Glutamatergic neuron (in vitro differentiated cells): ENCODE results near the gene PLPP3. TPM values are rescaled to one million over a fixed set of nuclear protein-coding genes. Genes with fewer than 3 reads are reported as not detected.

Source experiments
- DNase-seq: peaks from one replicate; pipeline ENCODE4 v3.0.0; 2022
- H3K27ac Mint-ChIP-seq: one replicate; pipeline ENCODE4 v1.8.0; 2020; ENCODE audit warnings: mild to moderate bottlenecking, mixed read lengths, inconsistent platforms; ENCODE audit not compliant: unreplicated experiment
- H3K27me3 Mint-ChIP-seq: one replicate; pipeline ENCODE4 v1.8.0; 2020; ENCODE audit warnings: mild to moderate bottlenecking, moderate library complexity, mixed read lengths, inconsistent platforms; ENCODE audit not compliant: unreplicated experiment
- H3K36me3 Mint-ChIP-seq: one replicate; pipeline ENCODE4 v1.8.0; 2020; ENCODE audit warnings: mild to moderate bottlenecking, mixed read lengths, inconsistent platforms; ENCODE audit not compliant: unreplicated experiment
- H3K4me1 Mint-ChIP-seq: one replicate; pipeline ENCODE4 v1.8.0; 2020; ENCODE audit warnings: mild to moderate bottlenecking, low read depth, mixed read lengths, inconsistent platforms; ENCODE audit not compliant: unreplicated experiment
- H3K4me3 Mint-ChIP-seq: one replicate; pipeline ENCODE4 v1.8.0; 2020; ENCODE audit warnings: mild to moderate bottlenecking, mixed read lengths, inconsistent platforms; ENCODE audit not compliant: unreplicated experiment
- H3K9me3 Mint-ChIP-seq: one replicate; pipeline ENCODE4 v1.8.0; 2020; ENCODE audit warnings: mild to moderate bottlenecking, moderate library complexity, mixed read lengths, inconsistent platforms; ENCODE audit not compliant: unreplicated experiment
- CTCF ChIP-seq: fragments of 200-600 bp; sonication (generic); IDR thresholded peaks from one replicate; pipeline ENCODE4 v1.5.0; 2021; ENCODE audit not compliant: partially characterized antibody, unreplicated experiment
- total RNA-seq: library from RNA; stranded (reverse); fragmentation: NEBNext Ultra II Directional; extraction: Animal tissue kit (Norgen Biotek cat#: 25700); gene quantifications from one replicate; pipeline ENCODE4 v1.2.1, GENCODE V29; 2021; ENCODE audit not compliant: unreplicated experiment

Gene PLPP3
- total RNA-seq, 1 donor from 2014 or later = 11.7 TPM

DNA sequence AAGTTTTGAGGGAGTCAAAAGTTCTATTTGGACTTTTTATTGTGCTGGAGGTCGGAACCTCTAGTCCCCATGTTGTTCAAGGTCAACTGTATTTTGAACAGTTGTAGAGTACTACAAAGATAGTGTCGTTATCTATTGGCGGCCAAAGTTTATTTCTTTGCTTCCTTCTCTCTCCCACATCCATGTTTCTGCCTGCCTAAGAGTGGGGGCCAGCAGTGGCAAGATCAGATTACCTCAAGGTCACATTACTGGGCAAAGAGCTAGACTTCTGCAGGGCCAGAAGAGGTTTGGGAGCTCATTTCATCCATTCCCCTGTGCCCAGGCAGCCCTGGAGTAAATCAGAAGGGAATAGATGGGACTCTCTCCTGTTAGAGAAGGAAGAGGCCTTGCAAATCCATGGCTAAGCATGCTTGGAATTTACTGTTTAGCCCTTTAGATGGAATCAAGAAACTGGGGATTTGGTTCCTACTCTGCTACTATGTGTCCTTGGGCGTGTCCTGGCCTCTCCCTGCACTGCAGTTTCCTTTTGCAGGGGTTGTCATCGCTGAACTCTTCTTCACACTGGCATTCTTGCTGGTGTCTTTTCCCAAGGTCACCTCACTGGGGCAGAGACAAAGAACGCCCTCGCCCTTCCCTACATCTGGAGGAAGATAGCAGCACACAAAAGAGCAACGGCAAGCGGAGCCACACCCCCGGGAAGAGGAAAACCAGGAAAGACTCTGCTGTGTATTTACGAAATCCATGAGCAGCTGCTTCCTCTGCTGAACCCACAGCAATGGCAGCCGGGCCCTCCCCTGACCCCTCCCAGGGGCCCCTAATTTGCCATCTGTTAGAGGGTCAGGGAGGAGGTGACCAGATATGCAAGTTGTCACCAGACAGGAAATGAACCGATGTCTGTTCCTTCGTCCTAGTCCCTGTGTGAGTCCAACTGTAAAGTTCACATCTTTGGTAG lies 73.3 kb downstream of the PLPP3 start:
- Mint-ChIP-seq H3K4me1 (peaks cover 59% of the 10 kb centered on the region), H3K36me3 (no peaks in the 10 kb centered on the region), H3K9me3 (peaks cover 9% of the 10 kb centered on the region), H3K27ac (peak overlapping the region; percentile 97), H3K27me3 (peaks cover 9% of the 10 kb centered on the region), H3K4me3 (peak overlapping the region; percentile 55)
- peak; percentile 69 for DNase-seq
- TF ChIP-seq CTCF = no peak

DNA sequence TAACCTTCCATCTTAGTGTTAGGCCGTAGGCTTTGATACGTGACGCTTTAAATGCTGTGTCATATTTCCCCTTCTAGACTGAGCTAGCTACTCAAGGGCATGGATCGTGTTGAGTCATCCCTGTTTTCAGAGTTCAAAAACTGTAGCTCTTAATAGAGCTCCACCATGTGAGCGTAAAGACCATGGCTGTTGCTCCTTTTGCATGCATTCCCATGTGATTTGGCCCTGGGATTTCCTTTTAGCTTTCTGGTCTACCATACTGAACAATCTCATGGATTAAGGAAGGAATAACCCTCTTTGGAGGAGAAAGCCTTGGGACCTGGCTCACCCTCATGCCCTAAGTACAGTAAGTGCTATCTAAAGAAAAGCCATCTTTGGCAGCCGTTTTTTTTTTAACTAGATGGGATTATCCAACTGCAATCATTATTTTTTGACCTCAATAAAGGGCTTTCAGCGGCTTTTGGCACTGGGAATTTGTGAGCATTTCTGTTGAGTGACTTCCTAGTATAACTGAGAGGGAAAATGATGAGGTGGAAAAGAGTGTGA lies 76.6 kb downstream of the PLPP3 start:
- Mint-ChIP-seq H3K36me3 (no peaks in the 10 kb centered on the region), H3K4me1 (peaks cover 33% of the 10 kb centered on the region), H3K9me3 (peaks cover 4% of the 10 kb centered on the region), H3K4me3 (no peak overlapping the region), H3K27me3 (peaks cover 8% of the 10 kb centered on the region), H3K27ac (peak overlapping the region; percentile 1)
- no peak for DNase-seq
- TF ChIP-seq CTCF = no peak

- TF ChIP-seq CTCF = no peak
- Mint-ChIP-seq H3K27ac (no peak overlapping the region), H3K36me3 (no peaks in the 10 kb centered on the region), H3K9me3 (peaks cover 4% of the 10 kb centered on the region), H3K4me3 (no peak overlapping the region), H3K27me3 (peaks cover 8% of the 10 kb centered on the region), H3K4me1 (peaks cover 29% of the 10 kb centered on the region)
- no peak for DNase-seq
Observed at GRCh38 chr1:56501888-56502287, 77.5 kb downstream of the PLPP3 start.

- Mint-ChIP-seq H3K27ac (no peak overlapping the region), H3K27me3 (peaks cover 6% of the 10 kb centered on the region), H3K9me3 (peaks cover 2% of the 10 kb centered on the region), H3K4me1 (peaks cover 26% of the 10 kb centered on the region), H3K4me3 (no peak overlapping the region), H3K36me3 (no peaks in the 10 kb centered on the region)
- TF ChIP-seq CTCF = no peak
- no peak for DNase-seq
Observed at GRCh38 chr1:56501426-56501825, 77.9 kb downstream of the PLPP3 start.
